ENCODE measurements around the gene MACROD1.

The MACROD1 gene

GRCh38 chr11:64100360-64100759 lies 65.6 kb downstream of the MACROD1 start:
- H3K27me3 ChIP-seq (ENCODE audit: insufficient read depth, low read length), result peaks cover 79% of the 10 kb centered on the region
- no peak overlapping the region for H3K9ac ChIP-seq (ENCODE audit: low read depth, low read length)

DNA sequence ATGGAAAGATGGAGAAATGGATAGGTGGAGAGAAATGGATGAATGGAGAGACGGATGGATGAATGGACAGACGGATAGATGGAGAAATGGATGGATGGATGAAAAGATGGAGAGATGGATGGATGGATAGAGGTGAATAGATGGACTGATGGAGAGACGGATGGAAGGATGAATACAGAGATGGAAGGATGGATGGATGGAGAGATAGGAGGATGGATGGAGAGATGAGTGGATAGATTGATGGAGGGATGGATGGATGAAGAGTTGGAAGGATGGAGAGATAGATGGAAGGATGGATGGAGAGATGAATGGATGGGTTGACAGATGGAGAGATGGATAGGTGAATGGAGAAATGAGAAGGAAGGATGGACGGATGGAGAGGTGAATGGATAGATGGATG lies 66.5 kb downstream of the MACROD1 start:
- Histone ChIP-seq H3K4me1 (ENCODE audit: insufficient read depth, low read length) (peaks cover 5% of the 10 kb centered on the region), H3K36me3 (ENCODE audit: insufficient read depth, low read depth, low read length) (no peaks in the 10 kb centered on the region), H3K27me3 (ENCODE audit: insufficient read depth, low read length) (peaks cover 89% of the 10 kb centered on the region), H3K27ac (ENCODE audit: low read length) (no peak overlapping the region), H3K4me3 (ENCODE audit: low read length) (no peak overlapping the region), H3K9me3 (ENCODE audit: insufficient read depth, low read depth, low read length) (no peaks in the 10 kb centered on the region), H3K9ac (ENCODE audit: low read depth, low read length) (no peak overlapping the region)

More at GRCh38 chr11:64100360-64100759, 65.6 kb downstream of the MACROD1 start:
- no peak overlapping the region for H3K4me3 ChIP-seq (ENCODE audit: low read length)
- H3K36me3 ChIP-seq (ENCODE audit: insufficient read depth, low read depth, low read length), result no peaks in the 10 kb centered on the region
- H3K4me1 ChIP-seq (ENCODE audit: insufficient read depth, low read length), result no peaks in the 10 kb centered on the region
- H3K27ac ChIP-seq (ENCODE audit: low read length), result no peak overlapping the region
- no peaks in the 10 kb centered on the region for H3K9me3 ChIP-seq (ENCODE audit: insufficient read depth, low read depth, low read length)

- Histone ChIP-seq H3K27ac (ENCODE audit: low read length) (no peak overlapping the region), H3K9ac (ENCODE audit: low read depth, low read length) (no peak overlapping the region), H3K27me3 (ENCODE audit: insufficient read depth, low read length) (peaks cover 98% of the 10 kb centered on the region), H3K4me1 (ENCODE audit: insufficient read depth, low read length) (peaks cover 5% of the 10 kb centered on the region), H3K4me3 (ENCODE audit: low read length) (no peak overlapping the region), H3K36me3 (ENCODE audit: insufficient read depth, low read depth, low read length) (no peaks in the 10 kb centered on the region), H3K9me3 (ENCODE audit: insufficient read depth, low read depth, low read length) (no peaks in the 10 kb centered on the region)
Measured at GRCh38 chr11:64098318-64098831, 67.5 kb downstream of the MACROD1 start.

GRCh38 chr11:64097468-64098317 lies 68.2 kb downstream of the MACROD1 start:
- peaks cover 99% of the 10 kb centered on the region for H3K27me3 ChIP-seq (ENCODE audit: insufficient read depth, low read length)
- H3K4me3 ChIP-seq (ENCODE audit: low read length), result no peak overlapping the region
- H3K9me3 ChIP-seq (ENCODE audit: insufficient read depth, low read depth, low read length), result no peaks in the 10 kb centered on the region
- no peak overlapping the region for H3K27ac ChIP-seq (ENCODE audit: low read length)
- H3K36me3 ChIP-seq (ENCODE audit: insufficient read depth, low read depth, low read length), result no peaks in the 10 kb centered on the region
- H3K4me1 ChIP-seq (ENCODE audit: insufficient read depth, low read length), result peaks cover 5% of the 10 kb centered on the region
- no peak overlapping the region for H3K9ac ChIP-seq (ENCODE audit: low read depth, low read length)

- H3K27me3 ChIP-seq (ENCODE audit: insufficient read depth, low read length), result peaks cover 100% of the 10 kb centered on the region
- no peak overlapping the region for H3K4me3 ChIP-seq (ENCODE audit: low read length)
- no peak overlapping the region for H3K9ac ChIP-seq (ENCODE audit: low read depth, low read length)
- no peak overlapping the region for H3K27ac ChIP-seq (ENCODE audit: low read length)
- no peaks in the 10 kb centered on the region for H3K9me3 ChIP-seq (ENCODE audit: insufficient read depth, low read depth, low read length)
- H3K4me1 ChIP-seq (ENCODE audit: insufficient read depth, low read length), result peaks cover 5% of the 10 kb centered on the region
- H3K36me3 ChIP-seq (ENCODE audit: insufficient read depth, low read depth, low read length), result no peaks in the 10 kb centered on the region
Measured at GRCh38 chr11:64096835-64097234, 69.1 kb downstream of the MACROD1 start.

DNA sequence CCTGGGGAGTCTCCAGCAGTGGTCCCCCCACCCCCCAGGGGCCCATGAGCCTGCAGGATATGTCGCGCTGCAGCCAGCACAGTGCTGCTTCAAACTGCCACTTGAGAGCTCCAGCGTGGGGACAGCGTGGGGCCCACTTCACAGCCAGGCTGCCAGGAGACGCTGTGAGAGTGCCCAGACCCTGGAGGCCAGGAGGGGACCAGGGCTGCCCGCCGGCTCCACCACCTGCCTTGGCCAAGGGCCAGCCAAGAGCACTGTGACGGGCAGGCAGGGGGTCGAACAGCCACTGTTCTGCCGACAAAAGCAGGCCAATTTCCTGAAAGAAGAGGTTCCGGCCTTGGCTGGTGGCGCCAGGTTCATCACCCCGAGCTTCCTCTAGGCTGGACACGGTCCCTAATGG lies 70.0 kb downstream of the MACROD1 start:
- no peak overlapping the region for H3K4me3 ChIP-seq (ENCODE audit: low read length)
- no peak overlapping the region for H3K9ac ChIP-seq (ENCODE audit: low read depth, low read length)
- peaks cover 5% of the 10 kb centered on the region for H3K4me1 ChIP-seq (ENCODE audit: insufficient read depth, low read length)
- no peaks in the 10 kb centered on the region for H3K9me3 ChIP-seq (ENCODE audit: insufficient read depth, low read depth, low read length)
- H3K27ac ChIP-seq (ENCODE audit: low read length), result no peak overlapping the region
- peaks cover 100% of the 10 kb centered on the region for H3K27me3 ChIP-seq (ENCODE audit: insufficient read depth, low read length)
- no peaks in the 10 kb centered on the region for H3K36me3 ChIP-seq (ENCODE audit: insufficient read depth, low read depth, low read length)

GRCh38 chr11:64095273-64095817 lies 70.6 kb downstream of the MACROD1 start:
- H3K27me3 ChIP-seq (ENCODE audit: insufficient read depth, low read length), result peaks cover 98% of the 10 kb centered on the region
- H3K9ac ChIP-seq (ENCODE audit: low read depth, low read length), result no peak overlapping the region
- no peak overlapping the region for H3K4me3 ChIP-seq (ENCODE audit: low read length)
- H3K36me3 ChIP-seq (ENCODE audit: insufficient read depth, low read depth, low read length), result no peaks in the 10 kb centered on the region
- peaks cover 5% of the 10 kb centered on the region for H3K4me1 ChIP-seq (ENCODE audit: insufficient read depth, low read length)
- H3K27ac ChIP-seq (ENCODE audit: low read length), result no peak overlapping the region
- no peaks in the 10 kb centered on the region for H3K9me3 ChIP-seq (ENCODE audit: insufficient read depth, low read depth, low read length)

DNA sequence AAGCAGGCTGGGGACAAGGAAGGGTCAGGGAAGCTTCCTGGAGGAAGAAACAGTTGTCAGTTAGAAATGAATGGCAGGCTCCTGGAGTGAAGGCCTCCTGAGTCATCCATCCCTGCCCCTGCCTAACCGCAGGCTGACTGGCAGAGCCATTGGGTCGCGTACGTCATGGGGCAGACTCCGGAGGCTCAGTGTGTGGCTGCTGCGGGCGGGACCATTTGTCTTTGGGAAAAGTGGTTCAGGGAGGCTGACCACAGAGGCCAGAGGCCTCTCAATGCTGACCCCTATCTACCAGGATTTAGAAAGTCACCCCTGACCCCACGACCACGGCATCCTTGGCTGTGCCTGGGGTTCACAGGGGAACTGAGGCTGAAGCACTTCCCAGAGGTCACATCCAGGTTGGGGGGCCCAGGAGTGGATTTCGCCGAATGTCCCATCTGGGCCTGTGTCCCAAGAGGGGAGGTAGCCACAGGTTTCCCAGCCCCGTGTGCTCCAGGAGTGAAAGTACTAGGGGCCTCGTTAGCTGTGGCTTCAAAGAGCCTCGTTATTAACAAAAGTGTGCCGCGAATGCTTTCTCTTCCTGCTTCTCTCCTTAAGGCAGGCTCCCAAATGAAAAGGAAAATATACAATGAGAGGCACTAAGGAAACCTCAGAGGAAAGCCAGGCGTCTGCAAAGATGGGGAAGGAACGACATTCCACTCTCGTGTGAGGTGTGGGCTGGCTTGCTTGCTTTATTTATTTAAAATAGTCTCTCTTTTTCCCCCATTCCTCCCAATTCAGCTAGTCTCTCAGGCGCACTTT lies 71.3 kb downstream of the MACROD1 start:
- H3K36me3 ChIP-seq (ENCODE audit: insufficient read depth, low read depth, low read length), result no peaks in the 10 kb centered on the region
- no peak overlapping the region for H3K4me3 ChIP-seq (ENCODE audit: low read length)
- H3K9ac ChIP-seq (ENCODE audit: low read depth, low read length), result no peak overlapping the region
- H3K27me3 ChIP-seq (ENCODE audit: insufficient read depth, low read length), result peaks cover 98% of the 10 kb centered on the region
- peaks cover 5% of the 10 kb centered on the region for H3K4me1 ChIP-seq (ENCODE audit: insufficient read depth, low read length)
- no peak overlapping the region for H3K27ac ChIP-seq (ENCODE audit: low read length)
- H3K9me3 ChIP-seq (ENCODE audit: insufficient read depth, low read depth, low read length), result no peaks in the 10 kb centered on the region

GRCh38 chr11:64093233-64094039 lies 72.5 kb downstream of the MACROD1 start:
- Histone ChIP-seq H3K9ac (ENCODE audit: low read depth, low read length) (no peak overlapping the region), H3K4me3 (ENCODE audit: low read length) (no peak overlapping the region), H3K36me3 (ENCODE audit: insufficient read depth, low read depth, low read length) (no peaks in the 10 kb centered on the region), H3K27ac (ENCODE audit: low read length) (no peak overlapping the region), H3K4me1 (ENCODE audit: insufficient read depth, low read length) (peaks cover 5% of the 10 kb centered on the region), H3K27me3 (ENCODE audit: insufficient read depth, low read length) (peaks cover 98% of the 10 kb centered on the region), H3K9me3 (ENCODE audit: insufficient read depth, low read depth, low read length) (no peaks in the 10 kb centered on the region)

GRCh38 chr11:64092761-64093136 lies 73.2 kb downstream of the MACROD1 start:
- no peak overlapping the region for H3K9ac ChIP-seq (ENCODE audit: low read depth, low read length)
- H3K9me3 ChIP-seq (ENCODE audit: insufficient read depth, low read depth, low read length), result no peaks in the 10 kb centered on the region
- H3K27ac ChIP-seq (ENCODE audit: low read length), result no peak overlapping the region
- H3K4me1 ChIP-seq (ENCODE audit: insufficient read depth, low read length), result peaks cover 5% of the 10 kb centered on the region
- H3K36me3 ChIP-seq (ENCODE audit: insufficient read depth, low read depth, low read length), result no peaks in the 10 kb centered on the region
- peaks cover 96% of the 10 kb centered on the region for H3K27me3 ChIP-seq (ENCODE audit: insufficient read depth, low read length)
- no peak overlapping the region for H3K4me3 ChIP-seq (ENCODE audit: low read length)

DNA sequence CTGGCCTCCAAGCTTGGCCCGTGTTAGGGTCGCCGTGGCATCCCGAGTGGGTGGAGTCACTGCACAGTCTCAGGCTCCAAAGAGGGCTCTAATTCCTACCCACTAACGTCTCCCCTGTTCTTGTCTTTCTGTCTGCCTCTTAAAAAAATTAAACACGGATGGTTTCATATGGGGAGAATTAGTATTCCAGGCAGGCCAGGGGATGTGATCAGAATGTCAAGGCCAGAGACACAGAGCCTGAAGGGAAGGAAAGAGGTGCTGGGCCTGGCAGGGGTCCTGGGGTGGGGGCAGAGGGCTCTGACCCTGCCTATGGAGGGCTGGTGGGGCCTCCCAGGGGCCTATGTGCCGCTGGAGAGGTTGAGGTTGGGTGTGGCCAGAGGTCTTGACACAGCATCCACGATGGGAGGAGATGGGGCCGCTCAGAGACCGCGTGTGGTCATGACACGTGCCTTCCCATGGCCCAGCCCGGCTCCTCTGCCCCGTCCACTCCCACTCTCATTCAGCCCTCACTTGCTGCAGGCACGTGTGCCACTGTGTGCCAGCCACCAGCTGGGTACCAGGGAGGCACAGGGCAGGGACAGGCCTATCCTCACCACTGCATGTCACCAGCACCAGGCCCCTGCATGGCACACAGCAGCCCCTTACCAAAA lies 73.7 kb downstream of the MACROD1 start:
- H3K27ac ChIP-seq (ENCODE audit: low read length), result no peak overlapping the region
- no peaks in the 10 kb centered on the region for H3K9me3 ChIP-seq (ENCODE audit: insufficient read depth, low read depth, low read length)
- H3K36me3 ChIP-seq (ENCODE audit: insufficient read depth, low read depth, low read length), result no peaks in the 10 kb centered on the region
- no peak overlapping the region for H3K4me3 ChIP-seq (ENCODE audit: low read length)
- peaks cover 96% of the 10 kb centered on the region for H3K27me3 ChIP-seq (ENCODE audit: insufficient read depth, low read length)
- H3K4me1 ChIP-seq (ENCODE audit: insufficient read depth, low read length), result peaks cover 5% of the 10 kb centered on the region
- H3K9ac ChIP-seq (ENCODE audit: low read depth, low read length), result no peak overlapping the region

All from iPS-20b (cell line).